Measurements from ENCODE around the gene OR6B1. TPM values are rescaled to one million over a fixed set of nuclear protein-coding genes. Genes with fewer than 3 reads are reported as not detected.

Gene OR6B1
- total and polyA plus RNA-seq, 2 of the 8 experiments (the other 6 are each of a cell fraction or from before 2014, with no cell fraction given), result not detected

GRCh38 chr7:143965280-143965679 lies 34.8 kb upstream of the OR6B1 start (continued):
- TF ChIP-seq, protein P1, sequence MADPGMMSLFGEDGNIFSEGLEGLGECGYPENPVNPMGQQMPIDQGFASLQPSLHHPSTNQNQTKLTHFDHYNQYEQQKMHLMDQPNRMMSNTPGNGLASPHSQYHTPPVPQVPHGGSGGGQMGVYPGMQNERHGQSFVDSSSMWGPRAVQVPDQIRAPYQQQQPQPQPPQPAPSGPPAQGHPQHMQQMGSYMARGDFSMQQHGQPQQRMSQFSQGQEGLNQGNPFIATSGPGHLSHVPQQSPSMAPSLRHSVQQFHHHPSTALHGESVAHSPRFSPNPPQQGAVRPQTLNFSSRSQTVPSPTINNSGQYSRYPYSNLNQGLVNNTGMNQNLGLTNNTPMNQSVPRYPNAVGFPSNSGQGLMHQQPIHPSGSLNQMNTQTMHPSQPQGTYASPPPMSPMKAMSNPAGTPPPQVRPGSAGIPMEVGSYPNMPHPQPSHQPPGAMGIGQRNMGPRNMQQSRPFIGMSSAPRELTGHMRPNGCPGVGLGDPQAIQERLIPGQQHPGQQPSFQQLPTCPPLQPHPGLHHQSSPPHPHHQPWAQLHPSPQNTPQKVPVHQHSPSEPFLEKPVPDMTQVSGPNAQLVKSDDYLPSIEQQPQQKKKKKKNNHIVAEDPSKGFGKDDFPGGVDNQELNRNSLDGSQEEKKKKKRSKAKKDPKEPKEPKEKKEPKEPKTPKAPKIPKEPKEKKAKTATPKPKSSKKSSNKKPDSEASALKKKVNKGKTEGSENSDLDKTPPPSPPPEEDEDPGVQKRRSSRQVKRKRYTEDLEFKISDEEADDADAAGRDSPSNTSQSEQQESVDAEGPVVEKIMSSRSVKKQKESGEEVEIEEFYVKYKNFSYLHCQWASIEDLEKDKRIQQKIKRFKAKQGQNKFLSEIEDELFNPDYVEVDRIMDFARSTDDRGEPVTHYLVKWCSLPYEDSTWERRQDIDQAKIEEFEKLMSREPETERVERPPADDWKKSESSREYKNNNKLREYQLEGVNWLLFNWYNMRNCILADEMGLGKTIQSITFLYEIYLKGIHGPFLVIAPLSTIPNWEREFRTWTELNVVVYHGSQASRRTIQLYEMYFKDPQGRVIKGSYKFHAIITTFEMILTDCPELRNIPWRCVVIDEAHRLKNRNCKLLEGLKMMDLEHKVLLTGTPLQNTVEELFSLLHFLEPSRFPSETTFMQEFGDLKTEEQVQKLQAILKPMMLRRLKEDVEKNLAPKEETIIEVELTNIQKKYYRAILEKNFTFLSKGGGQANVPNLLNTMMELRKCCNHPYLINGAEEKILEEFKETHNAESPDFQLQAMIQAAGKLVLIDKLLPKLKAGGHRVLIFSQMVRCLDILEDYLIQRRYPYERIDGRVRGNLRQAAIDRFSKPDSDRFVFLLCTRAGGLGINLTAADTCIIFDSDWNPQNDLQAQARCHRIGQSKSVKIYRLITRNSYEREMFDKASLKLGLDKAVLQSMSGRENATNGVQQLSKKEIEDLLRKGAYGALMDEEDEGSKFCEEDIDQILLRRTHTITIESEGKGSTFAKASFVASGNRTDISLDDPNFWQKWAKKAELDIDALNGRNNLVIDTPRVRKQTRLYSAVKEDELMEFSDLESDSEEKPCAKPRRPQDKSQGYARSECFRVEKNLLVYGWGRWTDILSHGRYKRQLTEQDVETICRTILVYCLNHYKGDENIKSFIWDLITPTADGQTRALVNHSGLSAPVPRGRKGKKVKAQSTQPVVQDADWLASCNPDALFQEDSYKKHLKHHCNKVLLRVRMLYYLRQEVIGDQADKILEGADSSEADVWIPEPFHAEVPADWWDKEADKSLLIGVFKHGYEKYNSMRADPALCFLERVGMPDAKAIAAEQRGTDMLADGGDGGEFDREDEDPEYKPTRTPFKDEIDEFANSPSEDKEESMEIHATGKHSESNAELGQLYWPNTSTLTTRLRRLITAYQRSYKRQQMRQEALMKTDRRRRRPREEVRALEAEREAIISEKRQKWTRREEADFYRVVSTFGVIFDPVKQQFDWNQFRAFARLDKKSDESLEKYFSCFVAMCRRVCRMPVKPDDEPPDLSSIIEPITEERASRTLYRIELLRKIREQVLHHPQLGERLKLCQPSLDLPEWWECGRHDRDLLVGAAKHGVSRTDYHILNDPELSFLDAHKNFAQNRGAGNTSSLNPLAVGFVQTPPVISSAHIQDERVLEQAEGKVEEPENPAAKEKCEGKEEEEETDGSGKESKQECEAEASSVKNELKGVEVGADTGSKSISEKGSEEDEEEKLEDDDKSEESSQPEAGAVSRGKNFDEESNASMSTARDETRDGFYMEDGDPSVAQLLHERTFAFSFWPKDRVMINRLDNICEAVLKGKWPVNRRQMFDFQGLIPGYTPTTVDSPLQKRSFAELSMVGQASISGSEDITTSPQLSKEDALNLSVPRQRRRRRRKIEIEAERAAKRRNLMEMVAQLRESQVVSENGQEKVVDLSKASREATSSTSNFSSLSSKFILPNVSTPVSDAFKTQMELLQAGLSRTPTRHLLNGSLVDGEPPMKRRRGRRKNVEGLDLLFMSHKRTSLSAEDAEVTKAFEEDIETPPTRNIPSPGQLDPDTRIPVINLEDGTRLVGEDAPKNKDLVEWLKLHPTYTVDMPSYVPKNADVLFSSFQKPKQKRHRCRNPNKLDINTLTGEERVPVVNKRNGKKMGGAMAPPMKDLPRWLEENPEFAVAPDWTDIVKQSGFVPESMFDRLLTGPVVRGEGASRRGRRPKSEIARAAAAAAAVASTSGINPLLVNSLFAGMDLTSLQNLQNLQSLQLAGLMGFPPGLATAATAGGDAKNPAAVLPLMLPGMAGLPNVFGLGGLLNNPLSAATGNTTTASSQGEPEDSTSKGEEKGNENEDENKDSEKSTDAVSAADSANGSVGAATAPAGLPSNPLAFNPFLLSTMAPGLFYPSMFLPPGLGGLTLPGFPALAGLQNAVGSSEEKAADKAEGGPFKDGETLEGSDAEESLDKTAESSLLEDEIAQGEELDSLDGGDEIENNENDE (IDR thresholded peaks at IDR 0.05; ENCODE audit: insufficient replicate concordance, low read length), result no peak
- no peak for TF ChIP-seq TCF12 (IDR thresholded peaks at IDR 0.05; ENCODE audit: low read depth, low read length)
- no peak for TF ChIP-seq TAF7 (optimal IDR thresholded peaks at IDR 0.05; ENCODE audit: borderline replicate concordance, low read depth, low read length)
- no peak for TF ChIP-seq KDM5A (IDR thresholded peaks at IDR 0.05; ENCODE audit: low read length)
- TF ChIP-seq JUN (IDR thresholded peaks at IDR 0.05; ENCODE audit: low read depth, low read length), result no peak

Data from H1 (cell line).